Stomach (tissue), 19 donors: ENCODE results near the gene CYP4F2. TPM values are rescaled to one million over a fixed set of nuclear protein-coding genes. Genes with fewer than 3 reads are reported as not detected.

Experiments
- DNase-seq, 2 donors: peaks; one replicate each; pipeline versions ENCODE4 v3.0.0 to v3.0.0-alpha.2; 2013 to 2019
- H3K27ac ChIP-seq, 5 donors: fragments of 200-600 bp in 4 of 5; sonication (generic) in 4 of 5; one replicate each; pipeline ENCODE4 v1.5.1; 2013 to 2019; ENCODE audit warnings: mild to moderate bottlenecking in 1 of 5, moderate library complexity in 1 of 5
- H3K27me3 ChIP-seq, 3 donors: fragments of 200-600 bp; sonication (generic); one replicate each; pipeline ENCODE4 v1.5.1; 2017 to 2019; ENCODE audit warnings: mixed run types in 1 of 3
- H3K36me3 ChIP-seq, 4 donors: fragments of 200-600 bp; sonication (generic); 1 replicate in 3 of 4; 2 replicates in 1 of 4; pipeline ENCODE4 v1.5.1; 2016 to 2019
- H3K4me1 ChIP-seq, 4 donors: fragments of 200-600 bp; sonication (generic); one replicate each; pipeline ENCODE4 v1.5.1; 2016 to 2019
- H3K4me3 ChIP-seq, 4 donors: fragments of 200-600 bp; sonication (generic) in 3 of 4; one replicate each; pipeline ENCODE4 v1.5.1; 2016 to 2019; ENCODE audit warnings: mild to moderate bottlenecking in 1 of 4
- H3K9me3 ChIP-seq, 4 donors: fragments of 200-600 bp; sonication (generic); one replicate each; pipeline ENCODE4 v1.5.1; 2016 to 2019
- CTCF ChIP-seq, 7 experiments: fragments of 450-650 bp in 4 of 7; fragments of 200-600 bp in 3 of 7; sonication (generic) in 3 of 7; IDR thresholded peaks; one replicate each; pipeline ENCODE4 v1.5.1; 2016 to 2019; ENCODE audit warnings: antibody characterized with exemption in 7 of 7, control low read depth in 2 of 7, mild to moderate bottlenecking in 1 of 7
- EP300 ChIP-seq: sonication (generic); formaldehyde crosslinking; IDR thresholded peaks from one replicate; pipeline ENCODE4 v1.6.1; 2017; ENCODE audit warnings: antibody characterized with exemption
- POLR2A ChIP-seq, 4 donors: fragments of 450-650 bp; IDR thresholded peaks; one replicate each; pipeline ENCODE4 v1.6.1; 2016; ENCODE audit warnings: antibody characterized with exemption in 4 of 4, control low read depth in 2 of 4, mild to moderate bottlenecking in 1 of 4, moderate library complexity in 1 of 4
- POLR2AphosphoS5 ChIP-seq, 3 donors: sonication (generic); formaldehyde crosslinking; IDR thresholded peaks; one replicate each; pipeline ENCODE4 v1.6.1; 2016; ENCODE audit warnings: antibody characterized with exemption in 3 of 3
- WGBS, 5 donors: extraction: QIAGEN DNeasy Blood & Tissue Kit in 3 of 5; methylation state at CpG; one replicate each; pipeline versions ENCODE4 v1.1.5 to v1.1.7; 2013 to 2018; 5-methylcytosine and 5-hydroxymethylcytosine counted together
- intact Hi-C: fragments of 100-400 bp; cut with DNase I; formaldehyde crosslinking; loops from one replicate; pipeline ENCODE4 v1.15.1; 2023; ENCODE audit warnings: low total_unique reads
- long read RNA-seq, 10 donors: transcript quantifications; one replicate each; lab custom pipeline, GENCODE V29; 2026
- polyA plus RNA-seq, 3 donors: library from polyadenylated mRNA; stranded (reverse); fragments of 200-250 nt; gene quantifications; one replicate each; pipeline ENCODE4 v1.2.3, GENCODE V29; 2013
- total RNA-seq, 5 donors: library from RNA; depleted of rRNA; stranded (reverse); fragments of >200 nt; gene quantifications; one replicate each; pipeline versions ENCODE4 v1.1.0 to v1.2.3, GENCODE V29; 2014 to 2016
- donor health status: healthy with polysubstance abuse.
- donor health status: Bipolar disorder and iron deficiency.
- donor health status: healthy.

The CYP4F2 gene
- 100 to 1,000 TPM in 1 of 5 donors, not detected in 4; 121 TPM for total RNA-seq
- polyA plus RNA-seq: under 1 TPM in 1 of 3 donors, not detected in 2; 0.13 TPM
- long read RNA-seq, donor 1: 0 reads
- long read RNA-seq, donor 2: 0 reads
- long read RNA-seq, donor 3: 0 reads
- long read RNA-seq, donor 4: 0 reads
- long read RNA-seq, donor 5: 0 reads
- long read RNA-seq, donor 6: 0 reads
- long read RNA-seq, donor 7: 0 reads
- long read RNA-seq, donor 8: 0 reads
- long read RNA-seq, donor 9: 0 reads
- long read RNA-seq, donor 10: 0 reads

- no peak within 1 kb of the TSS for H3K4me3 ChIP-seq
- TF ChIP-seq POLR2AphosphoS5 (IDR thresholded peaks at IDR 0.05) (no peak), CTCF (IDR thresholded peaks at IDR 0.05) (no peak), POLR2A (IDR thresholded peaks at IDR 0.05) (no peak), EP300 (no peak)
- H3K4me1 ChIP-seq: peaks cover 0 to 7% (median 3%) of the 10 kb centered on the region in 4 donors
- DNase-seq: no peak
- H3K27me3 ChIP-seq: peaks cover 0 to 44% (median 5%) of the 10 kb centered on the region in 3 donors
- no peaks in the 10 kb centered on the region for H3K36me3 ChIP-seq
- intact Hi-C loops: no loop called here
- H3K27ac ChIP-seq: no peak within 1 kb of the TSS
- 62 to 85% (median 76%) methylated on average over 3 of the region's 3 CpGs for WGBS, 5 donors
- no peaks in the 10 kb centered on the region for H3K9me3 ChIP-seq
These were observed at the start of gene CYP4F2 for GRCh38 chr19:15897738-15898276. CYP4F2 (minus strand) TSS chr19:15898074; CDS start chr19:15897611, 463 bp downstream.

GRCh38 chr19:15945301-15945700 is 47.4 kb upstream of the CYP4F2 start:
- TF ChIP-seq CTCF (IDR thresholded peaks at IDR 0.05): no peak
- no peak for TF ChIP-seq POLR2A (IDR thresholded peaks at IDR 0.05)
- TF ChIP-seq POLR2AphosphoS5 (IDR thresholded peaks at IDR 0.05): no peak
- no peak for TF ChIP-seq EP300

GRCh38 chr19:15944401-15944800 is 46.5 kb upstream of the CYP4F2 start:
- no peak for TF ChIP-seq POLR2A (IDR thresholded peaks at IDR 0.05)
- no peak for TF ChIP-seq POLR2AphosphoS5 (IDR thresholded peaks at IDR 0.05)
- TF ChIP-seq CTCF (IDR thresholded peaks at IDR 0.05): no peak
- H3K9me3 ChIP-seq: peaks cover 9 to 36% (median 33%) of the 10 kb centered on the region in 4 donors
- no peak for DNase-seq
- H3K4me3 ChIP-seq: no peak overlapping the region
- no peak overlapping the region for H3K27ac ChIP-seq
- peaks cover 0 to 12% (median 0%) of the 10 kb centered on the region in 3 donors for H3K27me3 ChIP-seq
- intact Hi-C loops: no loop called here
- no peaks in the 10 kb centered on the region for H3K4me1 ChIP-seq
- WGBS, 5 donors: 62 to 71% (median 64%) methylated on average over 4 of the region's 4 CpGs
- no peaks in the 10 kb centered on the region for H3K36me3 ChIP-seq

More at GRCh38 chr19:15945301-15945700, 47.4 kb upstream of the CYP4F2 start:
- Histone ChIP-seq H3K9me3 (peaks cover 9 to 40% (median 35%) of the 10 kb centered on the region in 4 donors), H3K4me3 (no peak overlapping the region), H3K27me3 (peaks cover 0 to 7% (median 0%) of the 10 kb centered on the region in 3 donors), H3K27ac (no peak overlapping the region), H3K4me1 (no peaks in the 10 kb centered on the region), H3K36me3 (no peaks in the 10 kb centered on the region)
- no peak for DNase-seq
- WGBS, 5 donors: 40 to 47% (median 45%) methylated on average over 4 of the region's 4 CpGs
- intact Hi-C loops: no loop called here

- H3K4me1 ChIP-seq: peaks cover 0 to 20% (median 7%) of the 10 kb centered on the region in 4 donors
- TF ChIP-seq POLR2AphosphoS5 (IDR thresholded peaks at IDR 0.05): no peak
- TF ChIP-seq EP300: no peak
- no peak for TF ChIP-seq CTCF (IDR thresholded peaks at IDR 0.05)
- TF ChIP-seq POLR2A (IDR thresholded peaks at IDR 0.05): no peak
- no peaks in the 10 kb centered on the region for H3K36me3 ChIP-seq
- peaks cover 4 to 16% (median 4%) of the 10 kb centered on the region in 3 donors for H3K27me3 ChIP-seq
- H3K9me3 ChIP-seq: peaks cover 0 to 9% (median 6%) of the 10 kb centered on the region in 4 donors
- no peak overlapping the region for H3K27ac ChIP-seq
- H3K4me3 ChIP-seq: no peak overlapping the region
- intact Hi-C loops: no loop called here
- no peak for DNase-seq
- 26 to 76% (median 51%) methylated on average over 2 of the region's 2 CpGs for WGBS, 5 donors
These were observed 39.9 kb upstream of the CYP4F2 start for GRCh38 chr19:15937771-15938170.
